ENCODE results near the gene MBP.

MBP gene

GRCh38 chr18:77114415-77115191, 18.0 kb downstream of the MBP start:
- peak; percentile 81 for DNase-seq (ENCODE audit: low spot score)

DNA sequence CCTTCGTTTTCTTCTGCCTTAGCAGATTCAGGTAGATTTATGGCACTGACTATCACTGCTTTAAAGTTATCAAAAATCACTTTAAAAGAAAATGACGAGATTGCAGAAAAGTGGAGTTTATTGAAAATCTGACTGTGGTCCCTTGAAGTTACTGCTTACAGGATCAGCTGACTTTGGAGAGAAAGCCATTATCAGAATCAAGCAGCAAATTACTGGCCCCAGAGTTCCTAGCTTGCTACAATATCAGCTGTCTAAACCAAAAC, 18.5 kb downstream of the MBP start:
- no peak for DNase-seq (ENCODE audit: low spot score)

DNA sequence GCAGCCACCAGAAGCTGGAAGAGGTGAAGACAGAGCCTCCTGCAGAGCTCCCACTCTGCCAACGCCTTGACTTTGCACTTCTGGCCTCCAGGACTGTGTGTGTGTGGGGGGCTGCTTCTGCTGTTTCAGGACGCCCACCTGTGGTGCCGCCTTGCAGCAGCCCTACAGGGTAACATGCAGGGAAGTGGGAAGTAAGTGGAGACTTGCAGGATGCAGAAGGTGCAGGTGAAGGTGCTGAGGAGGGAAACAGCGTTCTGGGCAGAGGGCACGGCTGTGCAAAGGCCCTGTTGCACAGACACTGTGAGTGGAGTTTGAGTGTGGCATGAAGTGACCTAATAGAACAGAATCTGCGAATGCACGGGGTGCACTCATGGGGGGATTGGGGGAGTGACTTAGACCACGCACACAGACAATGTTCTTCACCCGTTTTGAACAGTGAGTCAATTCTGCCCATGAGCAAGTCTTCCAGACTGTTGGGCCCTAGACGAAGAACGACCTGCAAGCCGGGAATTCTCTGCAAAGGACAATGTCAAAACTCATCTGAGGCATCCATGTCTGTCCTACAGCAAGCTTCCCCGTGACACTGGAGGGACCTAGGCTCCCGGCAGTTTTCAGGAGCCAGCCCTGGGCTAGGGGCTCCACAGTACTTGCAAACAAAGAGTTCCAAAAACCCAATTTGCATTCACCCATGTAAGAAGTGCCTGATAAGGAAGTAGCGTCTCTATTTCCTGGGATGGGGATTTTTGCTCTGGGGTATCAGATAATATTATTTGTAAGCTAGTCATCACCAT, 19.0 kb downstream of the MBP start:
- no peak for DNase-seq (ENCODE audit: low spot score)

DNA sequence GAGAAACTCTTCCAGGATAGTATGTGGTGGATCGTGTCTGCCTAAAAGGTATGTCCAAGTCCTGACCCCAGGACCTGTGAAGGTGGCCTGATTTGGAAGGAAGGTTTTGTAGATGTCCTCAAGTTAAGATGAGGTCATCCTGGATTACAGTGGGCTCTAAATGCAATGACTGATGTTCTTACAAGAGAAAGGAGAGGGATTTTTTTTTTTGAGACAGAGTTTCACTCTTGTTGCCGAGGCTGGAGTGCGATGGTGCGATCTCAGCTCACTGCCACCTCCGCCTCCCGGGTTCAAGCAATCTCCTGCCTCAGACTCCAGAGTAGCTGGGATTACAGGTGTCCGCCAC, 19.9 kb downstream of the MBP start:
- no peak for DNase-seq (ENCODE audit: low spot score)

DNA sequence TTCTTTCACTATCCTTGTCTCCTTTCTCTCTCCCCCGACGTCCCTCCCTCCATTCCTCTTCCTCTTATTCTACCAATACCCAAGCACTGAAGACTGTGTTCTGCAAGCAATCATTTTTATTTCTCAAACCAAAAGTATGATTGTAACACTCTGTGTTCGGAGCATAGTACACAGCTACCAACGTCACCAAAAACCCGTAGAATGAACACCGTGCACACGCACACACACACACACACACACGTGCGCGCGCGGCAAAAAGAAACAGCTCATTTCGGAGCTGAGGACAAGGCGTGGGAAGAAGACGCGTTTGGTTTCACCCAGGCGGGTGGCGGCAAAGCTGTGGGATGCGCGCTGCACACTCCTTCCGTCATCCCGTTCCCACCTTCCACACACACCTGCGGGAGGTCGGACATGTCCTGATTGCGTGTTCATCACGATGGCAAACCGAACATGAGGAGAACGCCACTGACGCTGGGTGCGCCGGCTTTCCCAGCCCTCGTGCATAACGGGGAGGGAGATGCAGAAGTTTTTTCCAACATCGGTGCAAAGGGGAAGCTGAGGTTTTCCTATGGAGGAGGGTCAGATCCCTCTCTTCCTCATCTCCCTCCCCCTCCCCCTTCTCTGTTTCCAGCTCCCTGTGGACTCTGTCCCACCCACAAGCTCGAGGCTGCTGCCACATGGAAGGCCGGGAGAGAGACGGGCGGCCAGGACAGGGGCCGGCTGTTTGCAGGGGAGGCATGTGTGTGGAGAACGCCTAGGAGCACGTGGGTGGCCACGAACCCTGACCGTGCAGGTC, 20.4 kb downstream of the MBP start:
- DNase-seq (ENCODE audit: low spot score), result no peak

DNA sequence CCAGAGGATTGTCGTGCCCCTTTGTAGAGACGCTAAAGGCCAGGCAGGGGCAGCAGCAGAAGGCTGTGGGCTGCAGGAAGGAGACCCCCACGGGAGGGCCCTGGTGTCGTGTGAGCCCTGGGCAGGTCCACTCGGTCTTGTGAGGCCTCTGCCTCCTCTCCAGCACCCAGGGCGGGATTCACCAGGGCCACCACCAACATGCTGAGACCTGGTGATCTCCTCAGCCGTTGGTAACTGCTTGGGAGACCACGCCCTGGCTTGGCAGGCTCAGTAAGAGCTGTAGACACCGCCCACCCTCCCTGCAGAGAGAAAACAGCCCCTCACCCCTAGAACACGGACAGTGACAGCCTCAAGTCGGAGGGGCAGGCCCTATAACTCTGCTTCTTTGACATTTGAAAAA, 21.1 kb downstream of the MBP start:
- DNase-seq (ENCODE audit: low spot score), result no peak

GRCh38 chr18:77110936-77111335, 21.6 kb downstream of the MBP start:
- DNase-seq (ENCODE audit: low spot score), result no peak

DNA sequence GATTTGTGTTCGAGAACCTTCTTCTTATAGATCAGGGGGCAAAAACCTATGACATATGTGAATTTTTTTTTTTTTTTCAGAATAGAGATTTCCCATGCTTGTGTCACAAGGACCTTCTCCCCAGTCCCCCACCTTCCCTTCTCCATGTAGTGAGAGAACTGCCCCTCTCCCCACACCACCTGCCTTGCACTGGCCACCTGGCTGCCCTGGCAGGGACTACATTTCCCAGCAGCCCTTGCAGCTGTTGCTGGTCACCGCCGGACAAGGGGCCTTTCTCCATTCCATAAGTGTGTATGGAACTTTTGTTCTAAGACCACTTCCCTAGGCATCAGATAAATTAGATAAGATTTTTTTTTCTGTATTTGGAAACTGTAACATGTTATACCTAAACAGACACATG, 22.2 kb downstream of the MBP start:
- no peak for DNase-seq (ENCODE audit: low spot score)

GRCh38 chr18:77109648-77110019, 22.9 kb downstream of the MBP start:
- DNase-seq (ENCODE audit: low spot score), result no peak

- DNase-seq (ENCODE audit: low spot score), result no peak
Observed at GRCh38 chr18:77108821-77109647, 23.5 kb downstream of the MBP start.

- peak; percentile 96 for DNase-seq (ENCODE audit: low spot score)
Observed at GRCh38 chr18:77108001-77108692, 24.4 kb downstream of the MBP start.

DNA sequence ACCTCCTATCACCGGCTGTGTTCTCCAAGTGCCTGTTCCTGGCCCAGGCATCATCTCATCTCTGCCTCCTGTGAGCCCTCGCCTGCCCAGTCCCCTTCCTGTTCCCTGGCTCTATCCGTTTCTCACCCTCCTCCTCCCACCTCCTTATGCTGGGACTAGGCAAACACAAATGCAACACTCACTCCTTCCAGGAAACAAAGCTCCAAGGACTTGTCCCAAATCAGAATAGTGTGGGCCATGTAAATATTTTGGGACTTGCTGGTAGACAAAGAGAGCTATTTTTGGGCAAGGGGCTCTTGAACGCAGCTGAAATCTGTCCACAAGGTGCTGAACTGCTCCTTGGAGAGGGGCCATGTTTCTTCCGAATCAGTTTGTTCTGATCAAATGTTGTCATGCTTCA, 25.3 kb downstream of the MBP start:
- no peak for DNase-seq (ENCODE audit: low spot score)

- no peak for DNase-seq (ENCODE audit: low spot score)
Observed at GRCh38 chr18:77106331-77106730, 26.3 kb downstream of the MBP start.

- DNase-seq (ENCODE audit: low spot score), result no peak
Observed at GRCh38 chr18:77105680-77106079, 26.9 kb downstream of the MBP start.

DNA sequence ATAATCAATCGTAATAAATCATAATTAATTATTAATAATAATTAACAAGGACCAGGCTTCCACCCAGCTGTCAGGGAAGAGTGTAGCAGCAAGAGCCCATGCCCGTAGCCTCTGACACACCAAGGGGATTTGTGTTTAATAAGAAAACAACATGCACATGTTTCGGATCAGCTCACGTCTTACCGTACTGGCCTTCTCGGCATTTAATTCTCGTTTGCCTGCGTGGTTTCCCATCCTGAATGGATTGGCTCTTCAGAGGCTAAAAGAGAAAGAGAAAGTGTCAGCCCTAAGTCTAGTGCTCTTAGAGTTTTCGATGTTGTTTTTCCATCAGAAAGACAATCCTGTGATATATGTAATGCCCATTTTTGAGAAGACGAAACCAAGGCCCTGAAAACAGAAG, 27.6 kb downstream of the MBP start:
- no peak for DNase-seq (ENCODE audit: low spot score)

GRCh38 chr18:77103991-77104531, 28.5 kb downstream of the MBP start:
- DNase-seq (ENCODE audit: low spot score), result peak; percentile 33

- peak; percentile 64 for DNase-seq (ENCODE audit: low spot score)
Observed at GRCh38 chr18:77103187-77103850, 29.3 kb downstream of the MBP start.

DNA sequence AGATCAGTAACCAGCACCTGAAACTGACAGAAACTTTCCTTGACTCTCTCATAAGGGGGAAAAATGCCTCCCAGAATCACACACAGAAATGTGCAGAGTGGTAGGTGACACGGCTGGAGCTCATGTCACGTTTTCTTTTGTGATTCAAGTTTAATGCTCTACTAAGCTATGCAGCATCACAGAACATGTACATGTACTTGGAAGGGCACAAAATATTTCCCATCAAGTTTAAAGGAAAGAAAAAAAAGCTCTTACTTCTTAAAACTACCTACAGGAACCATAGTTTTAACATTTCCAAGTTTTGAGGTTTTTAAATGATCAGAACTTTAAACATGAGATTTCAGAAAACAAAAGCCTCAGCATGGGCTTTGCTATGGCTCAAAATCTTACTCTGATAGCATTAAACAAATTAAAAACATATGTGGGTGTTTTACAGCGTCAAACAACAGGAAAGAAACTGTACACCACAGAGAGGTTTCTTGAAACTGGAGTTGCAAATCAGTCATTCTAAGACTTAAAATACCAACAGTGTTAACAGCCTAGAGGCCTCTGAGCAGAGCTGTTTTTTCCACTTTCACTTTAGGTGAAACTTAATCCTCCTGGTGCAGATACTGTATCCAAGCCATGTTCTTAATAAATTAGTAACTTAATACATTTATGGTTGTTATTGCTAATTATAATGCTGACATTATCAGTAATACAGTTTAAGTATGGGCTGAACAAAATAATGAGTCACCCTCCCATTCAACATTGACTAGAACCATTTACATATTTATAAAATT, 30.1 kb downstream of the MBP start:
- peak; percentile 73 for DNase-seq (ENCODE audit: low spot score)

GRCh38 chr18:77101410-77102258, 30.9 kb downstream of the MBP start:
- DNase-seq (ENCODE audit: low spot score), result peak; percentile 89
